Umbilical cord (tissue), 2 donors: ENCODE data around the gene CLRN3. TPM values are rescaled to one million over a fixed set of nuclear protein-coding genes. Genes with fewer than 3 reads are reported as not detected.

Experiments
- DNase-seq: peaks from one replicate; pipeline ENCODE4 v3.0.0-alpha.2; 2015; ENCODE audit warnings: low spot score
- total RNA-seq: library from RNA; depleted of rRNA; stranded (reverse); fragments of >200 nt; gene quantifications from one replicate; pipeline ENCODE4 v1.2.3, GENCODE V29; 2014; ENCODE audit warnings: low replicate concordance; ENCODE audit not compliant: insufficient read depth

Gene CLRN3
- total RNA-seq, 1 donor from 2014 or later: not detected

GRCh38 chr10:127849224-127849623, 43.5 kb downstream of the CLRN3 start:
- no peak for DNase-seq

GRCh38 chr10:127848226-127848625, 44.5 kb downstream of the CLRN3 start:
- DNase-seq: no peak

- no peak for DNase-seq
Observed at GRCh38 chr10:127845756-127846155, 47.0 kb downstream of the CLRN3 start.

- DNase-seq: no peak
Observed at GRCh38 chr10:127840884-127841283, 51.9 kb downstream of the CLRN3 start.

GRCh38 chr10:127836966-127837365, 55.8 kb downstream of the CLRN3 start:
- DNase-seq: peak; percentile 18

- DNase-seq: no peak
Observed at GRCh38 chr10:127836176-127836575, 56.6 kb downstream of the CLRN3 start.

GRCh38 chr10:127834791-127835190, 58.0 kb downstream of the CLRN3 start:
- DNase-seq: no peak

GRCh38 chr10:127834221-127834620, 58.5 kb downstream of the CLRN3 start:
- no peak for DNase-seq

- DNase-seq: no peak
Observed at GRCh38 chr10:127833804-127834203, 58.9 kb downstream of the CLRN3 start.

- peak; percentile 11 for DNase-seq
Observed at GRCh38 chr10:127832501-127832900, 60.2 kb downstream of the CLRN3 start.

- DNase-seq: no peak
Observed at GRCh38 chr10:127830414-127830813, 62.3 kb downstream of the CLRN3 start.

Other genes with a start within 250 kb of the CLRN3 start
- not detected for gene FOXI2, start 155.8 kb downstream of the CLRN3 start, total RNA-seq
- gene PTPRE, start 14.2 kb upstream of the CLRN3 start, total RNA-seq: 12.8 TPM
- 10.6 TPM for gene MKI67, start 233.5 kb upstream of the CLRN3 start, total RNA-seq